Lung (tissue), 12 donors: ENCODE measurements around the gene SNX9. TPM values are rescaled to one million over a fixed set of nuclear protein-coding genes. Genes with fewer than 3 reads are reported as not detected.

ENCODE experiments used
- ATAC-seq: fragments of 200-7000 bp; cut with Tn5 transposase; one replicate; pipeline ENCODE4 v1.9.1; 2020; ENCODE audit warnings: moderate number of reproducible peaks; ENCODE audit not compliant: insufficient read depth, low FRiP score
- DNase-seq, 3 donors: peaks; one replicate each; pipeline ENCODE4 v3.0.0-alpha.2; 2013 to 2017
- H3K27ac ChIP-seq, 2 donors: one replicate each; pipeline ENCODE4 v1.5.1; 2013; ENCODE audit warnings: mild to moderate bottlenecking in 2 of 2, moderate library complexity in 2 of 2, control low read depth in 1 of 2, inconsistent platforms in 1 of 2, low read depth in 1 of 2, low read length in 1 of 2
- H3K27me3 ChIP-seq, 3 donors: one replicate each; pipeline ENCODE4 v1.5.1; 2013; ENCODE audit warnings: low read length in 2 of 3; ENCODE audit not compliant: control insufficient read depth in 3 of 3, insufficient read depth in 3 of 3
- H3K36me3 ChIP-seq, 4 donors: one replicate each; pipeline ENCODE4 v1.5.1; 2013; ENCODE audit warnings: low read length in 4 of 4, mild to moderate bottlenecking in 1 of 4, moderate library complexity in 1 of 4; ENCODE audit not compliant: control insufficient read depth in 4 of 4, insufficient read depth in 4 of 4
- H3K4me1 ChIP-seq, 5 donors: one replicate each; pipeline ENCODE4 v1.5.1; 2013; ENCODE audit warnings: low read length in 5 of 5, mild to moderate bottlenecking in 2 of 5, moderate library complexity in 1 of 5; ENCODE audit not compliant: control insufficient read depth in 5 of 5, insufficient read depth in 5 of 5
- H3K4me3 ChIP-seq: one replicate; pipeline ENCODE4 v1.5.1; 2013; ENCODE audit warnings: mild to moderate bottlenecking, control low read depth, moderate library complexity
- H3K9ac ChIP-seq, 2 donors: one replicate each; pipeline ENCODE4 v1.5.1; 2013; ENCODE audit warnings: low read length in 2 of 2, control low read depth in 1 of 2; ENCODE audit not compliant: insufficient read depth in 1 of 2
- H3K9me3 ChIP-seq, 4 donors: one replicate each; pipeline ENCODE4 v1.5.1; 2013; ENCODE audit warnings: low read length in 3 of 4, mild to moderate bottlenecking in 1 of 4, moderate library complexity in 1 of 4; ENCODE audit not compliant: control insufficient read depth in 4 of 4, insufficient read depth in 3 of 4
- CTCF ChIP-seq: IDR thresholded peaks from 2 replicates; pipeline ENCODE4 v1.5.1; 2012; ENCODE audit warnings: mild to moderate bottlenecking; ENCODE audit errors: control extremely low read depth, extremely low read depth
- WGBS, 2 donors: extraction: QIAGEN DNeasy Blood & Tissue Kit; methylation state at CpG; one replicate each; pipeline ENCODE4 v1.1.7; 2013; 5-methylcytosine and 5-hydroxymethylcytosine counted together
- polyA plus RNA-seq, 2 donors: library from polyadenylated mRNA; stranded (reverse); fragments of 200-250 nt; gene quantifications; one replicate each; pipeline ENCODE4 v1.2.1, GENCODE V29; 2013
- total RNA-seq, 2 donors: library from RNA; depleted of rRNA in 1 of 2; stranded (reverse); fragments of >200 nt in 1 of 2; gene quantifications; one replicate each; pipeline ENCODE4 v1.2.1, GENCODE V29; 2014 to 2021
- donor health status: control.
- donor health status: control.
- donor health status: Bipolar disorder and iron deficiency.
- donor health status: healthy.
- donor health status: DM: yes; HTN: yes; CAD: no.

Gene SNX9
- total and polyA plus RNA-seq, 4 donors, result 13.8 to 35.0 (median 23.8) TPM

DNA sequence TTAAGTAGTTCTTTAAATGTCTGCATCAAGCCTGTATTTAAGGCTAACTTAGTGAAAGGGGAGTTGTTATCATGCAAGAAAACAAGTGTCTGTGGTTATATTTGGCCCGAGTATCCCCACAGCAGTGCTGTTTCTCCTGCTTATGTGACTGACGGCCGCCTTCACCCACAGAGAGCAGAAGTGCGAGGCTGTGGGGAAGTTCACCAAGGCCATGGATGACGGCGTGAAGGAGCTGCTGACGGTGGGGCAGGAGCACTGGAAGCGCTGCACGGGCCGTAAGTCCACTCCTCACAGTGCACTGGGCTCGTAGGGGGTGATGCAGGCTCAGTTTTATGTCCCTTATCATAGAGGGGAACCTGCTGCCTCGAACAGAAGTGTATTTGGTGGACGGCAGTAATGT, 105.4 kb downstream of the SNX9 start:
- DNase-seq, result no peak

GRCh38 chr6:157929076-157929475, 106.0 kb downstream of the SNX9 start:
- 80 to 88% methylated on average over 7 of the region's 7 CpGs for WGBS, 2 donors
- DNase-seq (no peak), ATAC-seq (no peak)
- H3K4me3 ChIP-seq, result no peak overlapping the region
- H3K4me1 ChIP-seq, result no peaks in the 10 kb centered on the region
- no peak overlapping the region for H3K27ac ChIP-seq
- H3K9ac ChIP-seq, result no peak overlapping the region
- no peak for TF ChIP-seq CTCF
- no peaks in the 10 kb centered on the region for H3K9me3 ChIP-seq
- peaks cover 29 to 61% (median 47%) of the 10 kb centered on the region in 4 donors for H3K36me3 ChIP-seq
- H3K27me3 ChIP-seq, result no peaks in the 10 kb centered on the region

More for the DNA sequence above, 105.4 kb downstream of the SNX9 start:
- Histone ChIP-seq H3K4me1 (no peaks in the 10 kb centered on the region), H3K4me3 (no peak overlapping the region), H3K27me3 (no peaks in the 10 kb centered on the region), H3K36me3 (peaks cover 28 to 59% (median 44%) of the 10 kb centered on the region in 4 donors), H3K27ac (no peak overlapping the region), H3K9me3 (no peaks in the 10 kb centered on the region), H3K9ac (no peak overlapping the region)
- ATAC-seq, result no peak
- TF ChIP-seq CTCF, result no peak
- 47 to 72% methylated on average over 13 of the region's 13 CpGs for WGBS, 2 donors

- Histone ChIP-seq H3K36me3 (peaks cover 29 to 61% (median 46%) of the 10 kb centered on the region in 4 donors), H3K9me3 (no peaks in the 10 kb centered on the region), H3K27me3 (no peaks in the 10 kb centered on the region), H3K4me1 (no peaks in the 10 kb centered on the region), H3K9ac (no peak overlapping the region), H3K27ac (no peak overlapping the region), H3K4me3 (no peak overlapping the region)
- DNase-seq, result no peak
- ATAC-seq, result no peak
- 74 to 75% methylated on average over 3 of the region's 3 CpGs for WGBS, 2 donors
- TF ChIP-seq CTCF, result no peak
Observed at GRCh38 chr6:157929765-157930319, 106.8 kb downstream of the SNX9 start.

- no peak for ATAC-seq
- Histone ChIP-seq H3K9me3 (no peaks in the 10 kb centered on the region), H3K9ac (no peak overlapping the region), H3K27me3 (no peaks in the 10 kb centered on the region), H3K4me3 (no peak overlapping the region), H3K4me1 (no peaks in the 10 kb centered on the region), H3K36me3 (peaks cover 22 to 61% (median 43%) of the 10 kb centered on the region in 4 donors), H3K27ac (no peak overlapping the region)
- WGBS, 2 donors, result 63 to 65% methylated on average over 2 of the region's 2 CpGs
- DNase-seq, result no peak
- TF ChIP-seq CTCF, result no peak
Observed at GRCh38 chr6:157935786-157936185, 112.7 kb downstream of the SNX9 start.
